Tibial nerve (tissue), 4 donors: ENCODE results near the gene IL1F10. TPM values are rescaled to one million over a fixed set of nuclear protein-coding genes. Genes with fewer than 3 reads are reported as not detected.

Source experiments
- DNase-seq, 2 donors: peaks; one replicate each; pipeline ENCODE4 v3.0.0-alpha.2; 2019; ENCODE audit warnings: low spot score in 2 of 2
- H3K27ac ChIP-seq, 4 donors: fragments of 200-600 bp; sonication (generic) in 3 of 4; one replicate each; pipeline ENCODE4 v1.5.1; 2017 to 2019; ENCODE audit warnings: mild to moderate bottlenecking in 1 of 4
- H3K27me3 ChIP-seq, 2 donors: fragments of 200-600 bp; sonication (generic) in 1 of 2; one replicate each; pipeline versions ENCODE4 v1.5.1 to v1.6.0; 2017 to 2019
- H3K36me3 ChIP-seq, 3 donors: fragments of 200-600 bp; sonication (generic); one replicate each; pipeline ENCODE4 v1.5.1; 2018 to 2019
- H3K4me1 ChIP-seq, 4 donors: fragments of 200-600 bp; sonication (generic) in 3 of 4; one replicate each; pipeline ENCODE4 v1.5.1; 2017 to 2019
- H3K4me3 ChIP-seq, 4 donors: fragments of 200-600 bp; sonication (generic) in 3 of 4; one replicate each; pipeline ENCODE4 v1.5.1; 2017 to 2019; ENCODE audit warnings: mild to moderate bottlenecking in 1 of 4, moderate library complexity in 1 of 4
- H3K9me3 ChIP-seq, 4 donors: fragments of 200-600 bp; sonication (generic) in 3 of 4; one replicate each; pipeline ENCODE4 v1.5.1; 2017 to 2019
- CTCF ChIP-seq, 5 experiments: fragments of 200-600 bp in 3 of 5; fragments of 450-650 bp in 2 of 5; sonication (generic) in 3 of 5; IDR thresholded peaks; one replicate each; pipeline ENCODE4 v1.5.1; 2016 to 2019; ENCODE audit warnings: antibody characterized with exemption in 5 of 5, mild to moderate bottlenecking in 3 of 5, moderate library complexity in 2 of 5
- EP300 ChIP-seq, 2 donors: sonication (generic); formaldehyde crosslinking; IDR thresholded peaks; one replicate each; pipeline ENCODE4 v1.6.1; 2017; ENCODE audit warnings: antibody characterized with exemption in 2 of 2, mild to moderate bottlenecking in 1 of 2
- POLR2A ChIP-seq, 2 donors: fragments of 450-650 bp; IDR thresholded peaks; one replicate each; pipeline ENCODE4 v1.6.1; 2017; ENCODE audit warnings: antibody characterized with exemption in 2 of 2, mild to moderate bottlenecking in 2 of 2, moderate library complexity in 2 of 2
- WGBS, 2 donors: methylation state at CpG; one replicate each; pipeline ENCODE4 v1.1.5; 2018; 5-methylcytosine and 5-hydroxymethylcytosine counted together
- total RNA-seq, 4 donors: library from RNA; depleted of rRNA; stranded (reverse); fragments of >200 nt; gene quantifications; one replicate each; pipeline ENCODE4 v1.1.0, GENCODE V29; 2016

The IL1F10 gene, protein sequence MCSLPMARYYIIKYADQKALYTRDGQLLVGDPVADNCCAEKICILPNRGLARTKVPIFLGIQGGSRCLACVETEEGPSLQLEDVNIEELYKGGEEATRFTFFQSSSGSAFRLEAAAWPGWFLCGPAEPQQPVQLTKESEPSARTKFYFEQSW
- not detected for total RNA-seq

DNA sequence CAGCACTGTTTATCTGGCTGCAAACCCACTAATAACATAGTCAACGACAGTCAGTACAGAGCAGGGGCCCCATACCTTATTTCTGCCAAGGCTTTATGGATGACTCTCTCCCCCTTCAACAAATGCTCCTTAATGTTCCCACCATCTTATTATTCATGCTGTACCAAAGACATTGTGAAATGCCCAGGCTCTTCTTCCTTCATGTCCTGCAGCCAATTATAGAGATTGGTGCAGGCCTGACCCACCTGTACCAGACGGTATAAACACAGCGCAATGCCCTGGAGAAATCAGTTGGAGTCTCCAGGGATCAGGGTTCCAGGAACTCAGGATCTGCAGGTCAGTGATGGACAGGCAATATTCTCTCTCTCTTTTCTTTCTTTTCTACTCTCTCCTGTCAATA is at the start of gene IL1F10:
Gene IL1F10, plus strand, starts transcription at position 290 of the 400 bp plus-strand sequence. CDS start 4,769 bp downstream, outside the sequence.
- DNase-seq = no peak
- Histone ChIP-seq H3K4me3 (no peak within 1 kb of the TSS), H3K36me3 (no peaks in the 10 kb centered on the region), H3K27me3 (no peaks in the 10 kb centered on the region), H3K9me3 (peaks cover 0 to 4% (median 0%) of the 10 kb centered on the region in 4 donors), H3K4me1 (no peaks in the 10 kb centered on the region), H3K27ac (no peak within 1 kb of the TSS)
- TF ChIP-seq EP300 (IDR thresholded peaks at IDR 0.05) (no peak), POLR2A (IDR thresholded peaks at IDR 0.05) (no peak), CTCF (IDR thresholded peaks at IDR 0.05) (no peak)
- 81% methylated on average over 3 of the region's 3 CpGs for WGBS, 2 donors

- DNase-seq = no peak
- Histone ChIP-seq H3K36me3 (no peaks in the 10 kb centered on the region), H3K4me3 (no peak overlapping the region), H3K4me1 (no peaks in the 10 kb centered on the region), H3K9me3 (no peaks in the 10 kb centered on the region), H3K27ac (no peak overlapping the region), H3K27me3 (no peaks in the 10 kb centered on the region)
- TF ChIP-seq EP300 (IDR thresholded peaks at IDR 0.05) = no peak
- no peak for TF ChIP-seq CTCF (IDR thresholded peaks at IDR 0.05)
- TF ChIP-seq POLR2A (IDR thresholded peaks at IDR 0.05) = no peak
- 80 to 83% methylated on average over 3 of the region's 3 CpGs for WGBS, 2 donors
These were observed 49.3 kb upstream of the IL1F10 start for GRCh38 chr2:113018509-113018908.

DNA sequence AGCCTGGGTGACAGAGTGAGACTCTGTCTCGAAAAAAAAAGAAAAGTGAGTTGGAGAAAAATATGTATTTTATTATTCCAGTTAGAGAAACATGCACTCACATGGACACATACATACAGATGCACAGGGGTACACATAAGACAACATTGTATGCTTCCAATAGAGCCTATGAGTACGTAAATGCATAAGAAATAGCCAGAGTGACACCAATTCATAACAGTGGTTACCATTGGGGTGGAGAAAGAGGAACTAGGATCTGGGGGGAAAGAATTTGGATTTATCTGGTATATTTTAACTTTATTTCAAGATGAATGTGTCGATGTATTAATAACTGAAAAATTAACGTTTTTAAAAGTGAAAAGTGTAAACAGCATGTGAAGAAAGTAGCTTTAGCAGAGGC is 46.5 kb upstream of the IL1F10 start:
- no peaks in the 10 kb centered on the region for H3K27me3 ChIP-seq
- H3K9me3 ChIP-seq = no peaks in the 10 kb centered on the region
- no peak for TF ChIP-seq EP300 (IDR thresholded peaks at IDR 0.05)
- TF ChIP-seq POLR2A (IDR thresholded peaks at IDR 0.05) = no peak
- TF ChIP-seq CTCF (IDR thresholded peaks at IDR 0.05) = no peak
- no peak overlapping the region for H3K4me3 ChIP-seq
- H3K27ac ChIP-seq = no peak overlapping the region
- no peaks in the 10 kb centered on the region for H3K4me1 ChIP-seq
- H3K36me3 ChIP-seq = no peaks in the 10 kb centered on the region
- DNase-seq = no peak
- WGBS, 2 donors = 53 to 79% methylated on average over 4 of the region's 4 CpGs

- TF ChIP-seq EP300 (IDR thresholded peaks at IDR 0.05) (no peak), POLR2A (IDR thresholded peaks at IDR 0.05) (no peak), CTCF (IDR thresholded peaks at IDR 0.05) (no peak)
These were observed 43.0 kb upstream of the IL1F10 start for GRCh38 chr2:113024764-113025163.

DNA sequence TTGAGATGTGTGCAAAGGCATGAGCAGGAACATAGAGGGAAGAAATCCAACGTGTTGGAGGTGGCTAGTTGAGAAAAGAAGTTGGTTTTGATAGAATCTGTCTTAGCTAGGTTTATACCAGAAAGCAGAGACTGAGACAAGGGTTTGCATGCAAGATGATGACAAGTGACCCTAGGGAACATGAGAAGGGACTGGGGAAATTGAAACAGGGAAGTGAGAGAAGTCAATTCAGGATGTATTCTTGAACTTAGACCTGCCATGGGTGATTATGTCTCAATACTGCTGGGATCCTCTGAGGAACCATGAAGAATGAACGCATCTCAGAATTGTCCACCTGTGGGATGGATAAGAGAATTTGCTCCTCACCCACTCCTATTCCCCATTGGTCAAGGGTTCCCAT is 42.0 kb upstream of the IL1F10 start:
- no peak overlapping the region for H3K4me3 ChIP-seq
- no peak for TF ChIP-seq POLR2A (IDR thresholded peaks at IDR 0.05)
- no peak for TF ChIP-seq EP300 (IDR thresholded peaks at IDR 0.05)
- no peak for TF ChIP-seq CTCF (IDR thresholded peaks at IDR 0.05)

More at GRCh38 chr2:113024764-113025163, 43.0 kb upstream of the IL1F10 start:
- whole genome bisulfite sequencing, 2 donors = 90 to 94% methylated on average over 2 of the region's 2 CpGs
- no peaks in the 10 kb centered on the region for H3K27me3 ChIP-seq
- no peaks in the 10 kb centered on the region for H3K4me1 ChIP-seq
- no peaks in the 10 kb centered on the region for H3K9me3 ChIP-seq
- DNase-seq = no peak
- no peak overlapping the region for H3K27ac ChIP-seq
- H3K36me3 ChIP-seq = no peaks in the 10 kb centered on the region
- H3K4me3 ChIP-seq = no peak overlapping the region

More for the DNA sequence above, 42.0 kb upstream of the IL1F10 start:
- Histone ChIP-seq H3K36me3 (no peaks in the 10 kb centered on the region), H3K9me3 (no peaks in the 10 kb centered on the region), H3K27ac (no peak overlapping the region), H3K4me1 (no peaks in the 10 kb centered on the region), H3K27me3 (no peaks in the 10 kb centered on the region)
- WGBS, 2 donors = 47 to 60% methylated on average over 2 of the region's 2 CpGs
- DNase-seq = no peak
